Mucosa of stomach (tissue), 1 donor: ENCODE data around the gene ESPNL.
"Not testable (repeated sequence)": the region's sequence is repeated elsewhere in the genome, so short reads cannot be mapped to it uniquely, and the experiment has no call there.

ENCODE experiments used
- H3K27me3 ChIP-seq: one replicate; pipeline ENCODE4 v1.7.0; 2013; ENCODE audit warnings: mild to moderate bottlenecking, low read length; ENCODE audit not compliant: control insufficient read depth, insufficient read depth
- H3K36me3 ChIP-seq: one replicate; pipeline ENCODE4 v1.7.0; 2013; ENCODE audit warnings: low read length; ENCODE audit not compliant: control insufficient read depth, insufficient read depth
- H3K4me1 ChIP-seq: one replicate; pipeline ENCODE4 v1.7.0; 2013; ENCODE audit warnings: mild to moderate bottlenecking, low read length; ENCODE audit not compliant: control insufficient read depth, insufficient read depth
- H3K4me3 ChIP-seq: one replicate; pipeline ENCODE4 v1.7.0; 2013; ENCODE audit warnings: low read length
- H3K9ac ChIP-seq: one replicate; pipeline ENCODE4 v1.7.0; 2013; ENCODE audit warnings: mild to moderate bottlenecking, low read length, moderate library complexity
- H3K9me3 ChIP-seq: one replicate; pipeline ENCODE4 v1.7.0; 2013; ENCODE audit warnings: mild to moderate bottlenecking, low read length, moderate library complexity; ENCODE audit not compliant: control insufficient read depth
- donor health status: Pancreatic carcinoma.

ESPNL gene

DNA sequence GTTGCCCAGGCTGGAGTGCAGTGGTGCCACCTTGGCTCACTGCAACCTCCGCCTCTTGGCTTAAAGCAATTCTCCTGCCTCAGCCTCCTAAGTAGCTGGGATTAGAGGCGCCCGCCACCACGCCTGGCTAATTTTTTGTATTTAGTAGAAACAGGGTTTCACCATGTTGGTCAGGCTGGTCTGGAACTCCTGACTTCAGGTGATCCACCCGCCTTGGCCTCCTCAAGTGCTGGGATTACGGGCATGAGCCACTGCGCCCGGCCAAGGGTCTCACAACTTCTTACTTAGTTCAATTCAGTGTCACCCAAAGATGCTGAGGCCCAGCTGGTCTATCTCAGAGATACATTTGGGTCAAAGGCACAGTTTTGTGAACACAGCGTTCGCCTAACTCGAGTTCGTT lies 15.6 kb downstream of the ESPNL start:
- not testable (repeated sequence) for H3K9me3 ChIP-seq, H3K9ac ChIP-seq, H3K4me3 ChIP-seq, H3K27me3 ChIP-seq, H3K36me3 ChIP-seq, H3K4me1 ChIP-seq

- H3K4me1 ChIP-seq = no peaks in the 10 kb centered on the region
- no peaks in the 10 kb centered on the region for H3K9me3 ChIP-seq
- no peak overlapping the region for H3K4me3 ChIP-seq
- H3K9ac ChIP-seq = no peak overlapping the region
- H3K36me3 ChIP-seq = no peaks in the 10 kb centered on the region
- H3K27me3 ChIP-seq = peaks cover 5% of the 10 kb centered on the region
Measured at GRCh38 chr2:238116298-238117198, 16.4 kb downstream of the ESPNL start.

- no peaks in the 10 kb centered on the region for H3K9me3 ChIP-seq
- no peaks in the 10 kb centered on the region for H3K4me1 ChIP-seq
- H3K9ac ChIP-seq = no peak overlapping the region
- H3K4me3 ChIP-seq = no peak overlapping the region
- no peaks in the 10 kb centered on the region for H3K36me3 ChIP-seq
- H3K27me3 ChIP-seq = peaks cover 5% of the 10 kb centered on the region
Measured at GRCh38 chr2:238117199-238118154, 17.3 kb downstream of the ESPNL start.

- no peaks in the 10 kb centered on the region for H3K36me3 ChIP-seq
Measured at GRCh38 chr2:238119756-238120462, 19.8 kb downstream of the ESPNL start.

DNA sequence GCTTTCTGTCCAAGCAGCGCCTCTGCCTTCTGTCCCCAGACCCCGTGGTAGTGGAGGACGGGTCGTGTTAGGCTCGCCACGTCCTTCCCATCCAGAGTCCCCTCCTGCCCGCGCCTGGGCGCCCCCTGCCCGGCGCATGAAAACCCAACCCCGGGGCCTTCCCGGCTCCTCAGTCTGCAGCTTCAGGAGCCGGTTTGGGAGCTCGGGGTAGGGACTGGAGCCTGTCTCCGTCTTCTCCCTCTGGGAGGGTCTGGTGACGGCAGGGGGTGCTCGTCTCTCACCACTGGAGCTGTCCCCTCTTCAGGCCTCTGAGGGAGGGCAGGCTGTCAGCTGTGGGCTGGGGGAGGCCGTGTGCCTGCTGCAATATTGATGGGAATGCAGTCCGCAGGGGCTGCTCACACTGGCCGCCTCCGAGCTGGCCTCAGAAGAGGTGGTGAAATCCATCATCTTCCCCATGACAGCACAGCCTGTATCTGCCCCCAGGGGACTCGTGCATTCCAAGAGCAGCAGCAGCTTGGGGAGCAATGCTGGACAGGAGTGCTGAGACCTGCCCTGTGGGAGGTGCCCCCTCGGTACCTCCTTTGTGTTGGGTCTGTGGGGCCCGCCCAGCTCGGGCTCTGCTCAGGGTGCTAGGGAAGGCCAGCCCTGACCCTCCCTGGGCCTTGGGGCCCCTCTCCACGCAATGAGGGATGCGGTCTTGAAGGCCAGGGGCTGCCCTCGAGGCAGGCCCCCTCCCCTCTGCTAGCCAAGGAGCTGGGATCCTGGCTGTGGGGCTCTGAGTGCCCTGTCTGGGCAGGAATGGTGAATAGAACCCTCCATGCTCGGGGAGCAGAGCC lies 20.5 kb downstream of the ESPNL start:
- H3K36me3 ChIP-seq = no peaks in the 10 kb centered on the region
- no peaks in the 10 kb centered on the region for H3K4me1 ChIP-seq
- no peak overlapping the region for H3K4me3 ChIP-seq
- no peaks in the 10 kb centered on the region for H3K9me3 ChIP-seq
- H3K27me3 ChIP-seq = peaks cover 5% of the 10 kb centered on the region
- no peak overlapping the region for H3K9ac ChIP-seq

More at GRCh38 chr2:238119756-238120462, 19.8 kb downstream of the ESPNL start:
- H3K27me3 ChIP-seq = peaks cover 5% of the 10 kb centered on the region
- no peak overlapping the region for H3K4me3 ChIP-seq
- no peaks in the 10 kb centered on the region for H3K9me3 ChIP-seq
- H3K4me1 ChIP-seq = no peaks in the 10 kb centered on the region
- H3K9ac ChIP-seq = no peak overlapping the region

DNA sequence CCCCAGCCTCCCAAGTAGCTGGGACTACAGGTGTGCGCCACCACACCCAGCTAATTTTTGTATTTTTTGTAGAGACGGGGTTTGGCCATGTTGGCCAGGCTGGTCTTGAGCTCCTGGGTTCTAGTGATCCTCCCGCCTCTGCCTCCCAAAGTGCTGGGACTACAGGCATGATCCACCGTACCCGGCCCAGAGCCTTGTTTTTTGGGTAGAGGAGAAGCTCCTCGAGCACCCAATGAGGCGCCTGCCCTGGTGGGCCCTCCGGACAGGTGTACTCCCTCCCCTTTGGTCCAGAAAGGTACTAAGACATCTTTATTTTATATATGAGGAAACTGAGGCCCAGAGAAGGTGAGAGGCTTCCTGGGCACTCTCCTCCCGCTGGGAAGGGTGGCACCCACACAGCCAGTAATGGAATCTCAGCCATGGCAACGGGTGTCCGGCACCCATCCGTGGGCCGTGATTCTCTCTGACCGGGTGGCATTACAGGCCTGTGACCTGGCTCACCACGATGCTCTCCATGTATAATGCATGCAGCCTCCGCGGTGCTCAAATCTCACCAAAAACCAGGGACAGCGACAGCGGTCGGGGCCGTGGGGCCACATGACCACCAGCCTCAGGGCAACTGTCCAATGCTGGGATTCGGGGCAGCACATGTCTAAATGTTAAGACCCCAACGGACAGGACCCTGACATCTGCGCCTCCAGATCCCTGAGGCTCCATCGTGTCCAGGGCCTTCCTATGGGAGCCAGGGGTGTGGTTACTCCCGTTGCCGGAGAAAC lies 21.6 kb downstream of the ESPNL start:
- Histone ChIP-seq H3K27me3 (peaks cover 5% of the 10 kb centered on the region), H3K4me3 (no peak overlapping the region), H3K4me1 (no peaks in the 10 kb centered on the region), H3K36me3 (no peaks in the 10 kb centered on the region), H3K9me3 (no peaks in the 10 kb centered on the region), H3K9ac (no peak overlapping the region)

GRCh38 chr2:238122287-238123217 lies 22.4 kb downstream of the ESPNL start:
- peaks cover 6% of the 10 kb centered on the region for H3K4me1 ChIP-seq
- peaks cover 5% of the 10 kb centered on the region for H3K27me3 ChIP-seq
- H3K36me3 ChIP-seq = no peaks in the 10 kb centered on the region
- no peak overlapping the region for H3K9ac ChIP-seq
- H3K4me3 ChIP-seq = no peak overlapping the region
- H3K9me3 ChIP-seq = no peaks in the 10 kb centered on the region

DNA sequence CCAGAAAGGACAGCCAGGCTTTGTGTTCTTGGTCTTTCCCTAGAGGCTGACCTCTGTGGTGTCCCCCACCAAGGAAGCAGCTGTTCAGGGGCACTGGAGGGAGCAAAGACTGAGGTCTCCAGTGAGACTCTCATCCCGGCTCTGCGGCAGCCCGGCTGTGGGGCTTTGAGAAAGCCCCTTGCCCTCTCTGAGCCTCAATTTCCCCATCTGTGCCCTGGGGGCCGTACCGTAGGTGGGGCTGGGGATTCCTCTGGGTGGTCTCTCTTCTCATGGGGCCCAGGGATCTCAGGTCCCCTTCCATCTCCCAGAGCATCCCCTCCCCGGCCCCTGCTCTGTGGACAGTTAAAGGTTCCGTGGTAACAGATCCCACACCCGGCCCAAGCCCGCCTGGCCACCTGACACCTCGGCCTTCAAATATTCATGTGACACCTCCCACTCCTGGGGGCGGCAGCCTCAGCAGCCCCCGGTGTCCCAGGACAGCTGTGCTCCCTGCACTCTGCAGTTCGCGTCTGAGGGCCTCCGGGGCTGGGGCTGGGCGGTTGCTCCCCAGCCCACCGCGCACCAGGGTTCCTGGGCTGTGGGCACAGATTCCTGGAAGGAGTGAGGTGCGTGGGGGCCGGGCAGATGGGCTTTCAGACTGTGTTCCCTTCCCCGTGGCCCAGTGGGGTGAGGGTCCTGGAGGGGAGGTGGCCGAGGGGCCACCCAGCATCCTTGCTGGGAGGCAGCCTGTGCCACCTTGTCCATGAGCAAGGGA lies 23.3 kb downstream of the ESPNL start:
- peaks cover 5% of the 10 kb centered on the region for H3K27me3 ChIP-seq
- H3K36me3 ChIP-seq = no peaks in the 10 kb centered on the region
- no peak overlapping the region for H3K4me3 ChIP-seq
- H3K4me1 ChIP-seq = peaks cover 6% of the 10 kb centered on the region
- H3K9me3 ChIP-seq = no peaks in the 10 kb centered on the region
- no peak overlapping the region for H3K9ac ChIP-seq

GRCh38 chr2:238123991-238124470 lies 23.9 kb downstream of the ESPNL start:
- no peaks in the 10 kb centered on the region for H3K36me3 ChIP-seq
- H3K4me1 ChIP-seq = peaks cover 6% of the 10 kb centered on the region
- peaks cover 5% of the 10 kb centered on the region for H3K27me3 ChIP-seq
- no peak overlapping the region for H3K9ac ChIP-seq
- H3K9me3 ChIP-seq = no peaks in the 10 kb centered on the region
- no peak overlapping the region for H3K4me3 ChIP-seq
